ENCODE measurements around the gene TBC1D8.

TBC1D8 gene

DNA sequence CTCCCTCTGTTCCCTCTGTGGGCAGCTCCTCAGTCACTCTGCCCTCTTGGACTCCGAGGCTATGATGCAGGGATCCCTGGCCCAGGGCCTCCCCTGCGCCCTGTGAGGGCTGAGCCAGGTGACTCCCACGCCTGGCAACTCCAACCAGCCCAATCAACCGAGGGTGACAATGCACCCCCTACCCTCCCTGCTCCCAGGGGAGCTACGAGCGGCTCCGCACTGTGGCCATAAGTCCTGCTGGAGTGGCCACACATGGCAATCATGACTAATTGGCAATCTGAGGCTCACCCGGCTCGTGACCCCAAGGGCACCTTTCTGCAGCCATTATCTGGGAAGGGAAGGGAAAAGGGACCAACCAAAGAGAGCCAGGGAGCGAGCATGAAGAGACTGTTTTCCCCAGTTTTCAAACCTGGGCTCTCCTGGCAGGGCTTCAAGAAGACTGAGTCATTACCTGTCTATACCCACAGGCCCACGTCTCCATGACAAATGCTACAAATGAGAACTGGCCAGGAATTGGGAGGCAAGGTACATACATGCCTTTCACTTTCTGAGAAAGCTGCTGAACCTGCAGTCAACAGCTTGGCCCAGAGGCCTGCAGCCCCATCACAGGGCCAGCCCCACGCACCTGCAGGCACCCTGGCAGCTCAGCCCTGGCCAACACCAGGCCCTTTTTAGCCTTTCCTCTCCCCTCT is 104.0 kb downstream of the TBC1D8 start:
- DNase-seq (ENCODE audit: insufficient read length) = no peak
- FAIRE-seq = no peak
- TF ChIP-seq POLR2A (IDR thresholded peaks at IDR 0.05; ENCODE audit: low read depth, low read length) (no peak), TAF1 (IDR thresholded peaks at IDR 0.05; ENCODE audit: borderline replicate concordance, low read depth, low read length) (no peak), POLR2AphosphoS5 (IDR thresholded peaks at IDR 0.05; ENCODE audit: low read depth, low read length) (no peak)

- TF ChIP-seq POLR2AphosphoS5 (IDR thresholded peaks at IDR 0.05; ENCODE audit: low read depth, low read length) (no peak), TAF1 (IDR thresholded peaks at IDR 0.05; ENCODE audit: borderline replicate concordance, low read depth, low read length) (no peak), POLR2A (IDR thresholded peaks at IDR 0.05; ENCODE audit: low read depth, low read length) (no peak)
- FAIRE-seq = no peak
- DNase-seq (ENCODE audit: insufficient read length) = no peak
Observed at GRCh38 chr2:101045330-101045729, 105.9 kb downstream of the TBC1D8 start.

GRCh38 chr2:101041413-101041812 is 109.8 kb downstream of the TBC1D8 start:
- FAIRE-seq (no peak), DNase-seq (ENCODE audit: insufficient read length) (no peak)
- TF ChIP-seq TAF1 (IDR thresholded peaks at IDR 0.05; ENCODE audit: borderline replicate concordance, low read depth, low read length) (no peak), POLR2AphosphoS5 (IDR thresholded peaks at IDR 0.05; ENCODE audit: low read depth, low read length) (no peak), POLR2A (IDR thresholded peaks at IDR 0.05; ENCODE audit: low read depth, low read length) (no peak)

DNA sequence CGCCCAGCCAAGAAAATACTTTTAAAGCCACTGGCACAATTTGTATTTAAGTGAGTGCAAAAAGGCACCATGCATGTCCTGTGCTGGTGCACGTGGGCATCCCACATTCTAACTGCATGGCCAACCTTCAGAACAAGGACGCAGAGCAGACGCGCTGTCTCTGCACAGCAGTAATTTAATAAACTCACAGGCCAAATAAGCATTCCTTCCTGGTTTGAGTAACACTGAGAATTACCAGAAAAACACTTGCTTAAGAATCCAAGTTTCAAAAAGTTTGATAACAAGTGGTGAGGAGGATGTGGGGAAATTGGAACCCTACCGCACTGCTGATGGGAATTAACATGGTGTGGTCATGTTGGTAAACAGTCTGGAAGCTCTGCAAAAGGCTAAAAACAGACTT is 110.4 kb downstream of the TBC1D8 start:
- FAIRE-seq (no peak), DNase-seq (ENCODE audit: insufficient read length) (no peak)
- TF ChIP-seq POLR2A (IDR thresholded peaks at IDR 0.05; ENCODE audit: low read depth, low read length) (no peak), POLR2AphosphoS5 (IDR thresholded peaks at IDR 0.05; ENCODE audit: low read depth, low read length) (no peak), TAF1 (IDR thresholded peaks at IDR 0.05; ENCODE audit: borderline replicate concordance, low read depth, low read length) (no peak)

DNA sequence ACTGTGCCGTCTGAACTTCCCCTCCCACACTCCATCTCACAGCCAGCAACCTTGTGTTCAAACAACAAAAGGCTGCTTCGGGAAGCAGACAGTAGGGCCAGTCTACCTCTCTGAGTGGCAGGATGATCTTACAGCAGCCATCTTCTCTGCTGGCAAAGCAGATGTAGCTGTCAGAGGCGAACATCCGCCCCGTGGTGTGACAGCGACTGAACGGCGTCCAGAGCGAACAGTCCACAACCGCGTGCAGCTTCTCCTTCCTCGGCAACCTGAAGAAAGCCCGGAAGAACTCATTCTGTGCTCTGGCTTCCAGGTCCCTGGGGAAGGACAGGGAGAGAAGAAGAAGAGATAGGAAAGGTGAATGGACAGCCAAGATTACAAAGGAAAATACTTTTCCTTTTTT is 111.1 kb downstream of the TBC1D8 start:
- no peak for DNase-seq (ENCODE audit: insufficient read length)
- no peak for FAIRE-seq
- TF ChIP-seq POLR2A (IDR thresholded peaks at IDR 0.05; ENCODE audit: low read depth, low read length) = no peak
- TF ChIP-seq POLR2AphosphoS5 (IDR thresholded peaks at IDR 0.05; ENCODE audit: low read depth, low read length) = no peak
- TF ChIP-seq TAF1 (IDR thresholded peaks at IDR 0.05; ENCODE audit: borderline replicate concordance, low read depth, low read length) = no peak

DNA sequence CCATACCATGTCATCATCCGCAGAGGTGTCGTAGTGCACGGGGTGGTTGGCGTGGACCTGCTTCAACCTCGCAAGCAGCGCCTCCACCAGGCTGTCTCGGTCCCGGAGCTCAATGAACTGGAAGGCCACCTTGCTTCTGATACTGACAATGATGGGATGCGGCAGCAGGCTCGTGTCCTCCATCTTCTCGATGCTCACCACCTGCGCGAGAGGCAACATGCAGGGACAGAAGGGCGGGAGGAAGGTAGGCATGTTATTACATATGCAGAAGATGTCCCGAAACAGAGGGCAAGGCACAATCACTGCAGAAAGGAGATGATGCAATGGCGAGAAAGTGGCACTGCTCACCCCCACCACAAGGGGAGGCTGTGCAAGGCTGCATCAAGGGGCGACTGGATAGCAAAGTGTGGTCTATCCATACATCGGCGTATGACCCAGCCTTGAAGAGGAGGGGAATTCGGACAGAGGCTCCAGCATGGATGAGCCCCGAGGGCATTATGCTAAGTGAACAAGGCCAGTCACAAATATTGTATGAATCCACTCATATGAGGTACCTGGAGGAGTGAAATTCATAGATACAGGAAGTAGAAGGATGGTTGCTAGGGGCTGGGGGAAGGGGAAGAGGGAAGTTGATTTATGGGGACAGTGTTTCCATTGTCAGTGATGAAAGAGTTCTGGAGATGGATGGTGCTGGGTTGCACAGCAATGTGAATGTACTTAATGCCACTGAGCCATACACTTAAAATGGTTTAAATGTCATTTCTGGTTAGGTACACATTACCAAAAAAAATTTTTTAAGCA is 112.5 kb downstream of the TBC1D8 start:
- no peak for FAIRE-seq
- no peak for TF ChIP-seq TAF1 (IDR thresholded peaks at IDR 0.05; ENCODE audit: borderline replicate concordance, low read depth, low read length)
- TF ChIP-seq POLR2AphosphoS5 (IDR thresholded peaks at IDR 0.05; ENCODE audit: low read depth, low read length) = no peak
- TF ChIP-seq POLR2A (IDR thresholded peaks at IDR 0.05; ENCODE audit: low read depth, low read length) = no peak

DNA sequence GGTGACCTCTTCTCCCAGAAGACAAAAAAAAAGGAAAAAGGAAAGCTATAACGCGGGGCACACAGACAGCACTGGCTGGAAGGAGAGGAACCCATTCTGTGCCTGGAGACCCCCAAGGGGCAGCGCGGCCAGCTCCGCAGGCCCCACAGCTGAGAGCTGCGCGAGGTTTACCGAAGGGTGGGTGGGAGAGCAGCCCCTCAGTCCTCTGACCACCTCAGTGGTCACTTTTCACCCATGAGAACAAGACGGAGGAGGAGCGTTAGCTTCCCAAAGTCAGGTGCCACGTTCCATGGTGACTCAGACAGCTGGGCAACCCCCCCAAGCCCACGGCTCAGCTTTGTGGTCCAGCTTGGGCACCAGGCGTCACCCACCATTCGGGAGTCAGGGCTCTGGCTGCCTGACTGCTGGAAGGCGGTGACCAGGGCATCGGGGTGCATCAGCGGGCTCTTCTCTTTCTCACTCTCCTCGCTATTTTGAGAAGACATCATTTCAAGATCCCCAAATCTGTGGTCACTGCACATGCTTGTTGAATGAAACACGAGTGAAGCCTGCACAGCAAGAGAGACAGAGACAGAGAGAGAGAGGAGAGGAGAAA is 113.9 kb downstream of the TBC1D8 start:
- no peak for DNase-seq (ENCODE audit: insufficient read length)
- FAIRE-seq = no peak
- TF ChIP-seq POLR2AphosphoS5 (IDR thresholded peaks at IDR 0.05; ENCODE audit: low read depth, low read length) = no peak
- TF ChIP-seq TAF1 (IDR thresholded peaks at IDR 0.05; ENCODE audit: borderline replicate concordance, low read depth, low read length) = no peak
- TF ChIP-seq POLR2A (IDR thresholded peaks at IDR 0.05; ENCODE audit: low read depth, low read length) = no peak

More for the DNA sequence above, 112.5 kb downstream of the TBC1D8 start:
- DNase-seq (ENCODE audit: insufficient read length) = no peak

DNA sequence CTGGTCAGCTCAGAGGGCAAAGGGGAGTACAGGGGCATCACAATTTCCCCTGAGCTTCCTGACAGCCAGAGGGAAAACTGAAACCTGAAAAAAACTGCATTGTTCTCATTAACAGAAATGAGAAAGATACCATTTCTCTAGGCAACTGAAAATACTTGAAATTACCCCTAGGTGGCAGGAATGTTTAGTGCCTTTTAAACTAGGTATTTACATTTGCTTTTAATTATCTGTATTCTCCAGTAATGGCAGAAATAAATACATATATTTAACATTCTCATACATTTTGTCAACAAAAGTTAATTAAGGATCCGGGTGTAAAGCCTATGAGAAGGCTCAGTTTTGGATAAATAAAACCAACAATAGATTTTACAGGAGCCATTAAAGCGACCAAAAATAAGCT is 114.6 kb downstream of the TBC1D8 start:
- FAIRE-seq (no peak), DNase-seq (ENCODE audit: insufficient read length) (no peak)
- TF ChIP-seq TAF1 (IDR thresholded peaks at IDR 0.05; ENCODE audit: borderline replicate concordance, low read depth, low read length) (no peak), POLR2A (IDR thresholded peaks at IDR 0.05; ENCODE audit: low read depth, low read length) (no peak), POLR2AphosphoS5 (IDR thresholded peaks at IDR 0.05; ENCODE audit: low read depth, low read length) (no peak)

GRCh38 chr2:101032084-101032776 is 119.0 kb downstream of the TBC1D8 start:
- DNase-seq (ENCODE audit: insufficient read length) (no peak), FAIRE-seq (no peak)
- no peak for TF ChIP-seq POLR2A (IDR thresholded peaks at IDR 0.05; ENCODE audit: low read depth, low read length)
- no peak for TF ChIP-seq TAF1 (IDR thresholded peaks at IDR 0.05; ENCODE audit: borderline replicate concordance, low read depth, low read length)
- TF ChIP-seq POLR2AphosphoS5 (IDR thresholded peaks at IDR 0.05; ENCODE audit: low read depth, low read length) = no peak

- no peak for TF ChIP-seq POLR2A (IDR thresholded peaks at IDR 0.05; ENCODE audit: low read depth, low read length)
- TF ChIP-seq POLR2AphosphoS5 (IDR thresholded peaks at IDR 0.05; ENCODE audit: low read depth, low read length) = no peak
- no peak for TF ChIP-seq TAF1 (IDR thresholded peaks at IDR 0.05; ENCODE audit: borderline replicate concordance, low read depth, low read length)
- DNase-seq (ENCODE audit: insufficient read length) (no peak), FAIRE-seq (no peak)
Observed at GRCh38 chr2:101030866-101031554, 120.2 kb downstream of the TBC1D8 start.
